GM12878 (cell line): ENCODE data around the gene COL4A5. TPM values are rescaled to one million over a fixed set of nuclear protein-coding genes. Genes with fewer than 3 reads are reported as not detected.

Experiments used
- ATAC-seq: fragments of 200-7000 bp; cut with Tn5 transposase; 3 replicates; pipeline ENCODE4 v1.9.1; 2020; ENCODE audit warnings: mild to moderate bottlenecking, moderate library complexity
- BruUV-seq: library from RNA; stranded (reverse); fragments of 400-500 nt; replicated peaks from 2 replicates; lab custom pipeline; 2021; lab: Mats Ljungman, UMichigan
- CTCF ChIA-PET: fragments of 300-600 bp; sonication (Branson Sonifier 250); formaldehyde crosslinking; extraction: SDS; loops from one replicate; lab custom pipeline; 2021; ENCODE audit warnings: inconsistent platforms; lab: Yijun Ruan, JAX
- POLR2A ChIA-PET: fragments of 350-600 bp; formaldehyde crosslinking; extraction: SDS; loops from one replicate; lab custom pipeline; 2021; ENCODE audit warnings: inconsistent platforms; lab: Charles Lee
- RAD21 ChIA-PET: fragments of 300-600 bp; sonication (Branson Sonifier 250); formaldehyde crosslinking; loops from one replicate; lab custom pipeline; 2023; ENCODE audit warnings: antibody characterized with exemption; ENCODE audit not compliant: unreplicated experiment; lab: Charles Lee
- SMC1A ChIA-PET: fragments of 300-600 bp; sonication (Branson Sonifier 250); formaldehyde crosslinking; loops from one replicate; lab custom pipeline; 2023; ENCODE audit not compliant: unreplicated experiment, uncharacterized antibody; lab: Charles Lee
- DNase-seq: peaks from one replicate; pipeline ENCODE4 v3.0.0-alpha.2; 2011; ENCODE audit warnings: low read depth, low spot score
- FAIRE-seq: peaks from 3 replicates; lab custom pipeline; 2011; peaks lifted over from hg19 to GRCh38; lab: Jason Lieb, UNC
- H2AFZ ChIP-seq: 2 replicates; pipeline ENCODE4 v1.6.0; 2011; ENCODE audit warnings: low read depth, low read length, control low read depth; ENCODE audit not compliant: control insufficient read depth
- H3K27ac ChIP-seq: 2 replicates; pipeline ENCODE4 v1.5.1; 2011; ENCODE audit warnings: control low read depth; ENCODE audit not compliant: control insufficient read depth, insufficient read depth
- H3K27me3 ChIP-seq, 2 experiments: replicated peaks in 1 of 2; 2 replicates each; pipeline versions ENCODE4 v1.6.0 to v1.6.1; 2011; ENCODE audit warnings: low read length in 1 of 2; ENCODE audit not compliant: control insufficient read depth in 2 of 2, insufficient read depth in 2 of 2
- H3K36me3 ChIP-seq, 2 experiments: 2 replicates each; pipeline ENCODE4 v1.5.1; 2011; ENCODE audit warnings: low read length in 1 of 2; ENCODE audit not compliant: control insufficient read depth in 2 of 2, insufficient read depth in 2 of 2
- H3K4me1 ChIP-seq: 2 replicates; pipeline ENCODE4 v1.6.1; 2011; ENCODE audit warnings: mild to moderate bottlenecking, low read length, moderate library complexity, mixed read lengths; ENCODE audit not compliant: control insufficient read depth, insufficient read depth
- H3K4me2 ChIP-seq: 2 replicates; pipeline ENCODE4 v1.6.0; 2011; ENCODE audit warnings: control low read depth; ENCODE audit not compliant: control insufficient read depth, insufficient read depth
- H3K4me3 ChIP-seq: fragments of 200-600 bp; sonication (generic); 2 replicates; pipeline ENCODE4 v1.5.1; 2016
- H3K79me2 ChIP-seq: 2 replicates; pipeline ENCODE4 v1.6.0; 2011; ENCODE audit warnings: low read length; ENCODE audit not compliant: control insufficient read depth, insufficient read depth
- H3K9ac ChIP-seq: 2 replicates; pipeline ENCODE4 v1.8.0; 2011; ENCODE audit warnings: low read length, control low read depth, mixed read lengths; ENCODE audit not compliant: control insufficient read depth, insufficient read depth
- H3K9me3 ChIP-seq: replicated peaks from 3 replicates; pipeline ENCODE4 v1.5.1; 2011; ENCODE audit warnings: mild to moderate bottlenecking, low read length; ENCODE audit not compliant: control insufficient read depth, insufficient read depth
- H4K20me1 ChIP-seq: 2 replicates; pipeline ENCODE4 v1.6.0; 2011; ENCODE audit not compliant: control insufficient read depth, insufficient read depth
- CBFB ChIP-seq: IDR thresholded peaks from 2 replicates; pipeline ENCODE4 v1.6.1; 2016; ENCODE audit warnings: antibody characterized with exemption, low read depth
- CBX5 ChIP-seq: sonication (generic); IDR thresholded peaks from 2 replicates; pipeline ENCODE4 v1.6.1; 2016; ENCODE audit warnings: low read depth, moderate library complexity, mild to moderate bottlenecking, inconsistent platforms
- CEBPB ChIP-seq, 2 experiments: fragments of 150-350 bp in 1 of 2; IDR thresholded peaks; 2 replicates each; pipeline ENCODE4 v1.6.1; 2012 to 2014; ENCODE audit warnings: low read depth in 2 of 2, low read length in 2 of 2, borderline replicate concordance in 1 of 2, inconsistent platforms in 1 of 2
- EZH2 ChIP-seq: IDR thresholded peaks from 2 replicates; pipeline ENCODE4 v1.6.1; 2012; ENCODE audit warnings: low read depth, mild to moderate bottlenecking, control low read depth, inconsistent platforms, low read length, borderline replicate concordance; ENCODE audit not compliant: control insufficient read depth
- NR2C1 ChIP-seq: fragments of 450-650 bp; IDR thresholded peaks from 2 replicates; pipeline ENCODE4 v1.6.1; 2017; ENCODE audit warnings: antibody characterized with exemption, mild to moderate bottlenecking, moderate library complexity
- STAT1 ChIP-seq: fragments of 450-650 bp; conservative IDR thresholded peaks from 2 replicates; pipeline ENCODE4 v1.6.1; 2014; ENCODE audit warnings: antibody characterized with exemption, mild to moderate bottlenecking
- WGBS: methylation state at CpG from one replicate; pipeline ENCODE4 v1.1.6; 2016; ENCODE audit warnings: low lambda C conversion rate; ENCODE audit not compliant: insufficient replicate concordance, insufficient coverage; ENCODE audit errors: missing lambda C conversion rate; 5-methylcytosine and 5-hydroxymethylcytosine counted together
- in situ Hi-C: fragments of 300-500 bp; cut with MboI; formaldehyde crosslinking; loops from 9 replicates; pipeline ENCODE4 v1.14.3; 2018; ENCODE audit warnings: mixed read lengths
- intact Hi-C: fragments of 100-400 bp; cut with micrococcal nuclease; formaldehyde crosslinking; loops from one replicate; pipeline ENCODE4 v1.14.2; 2022; ENCODE audit not compliant: unreplicated experiment
- polyA plus RNA-seq, 11 experiments: library from polyadenylated mRNA; depleted of rRNA in 4 of 11; unstranded in 6 of 11; stranded (reverse) in 5 of 11; fragments of >200 nt; fragmentation: Nextera tagmentation in 4 of 11; fragmentation: Illumina TruSeq in 1 of 11; extraction: Ambion mirVana in 4 of 11; extraction: Trizol in 1 of 11; gene quantifications; 1 replicate in 1 of 11; 2 replicates in 10 of 11; pipeline versions ENCODE4 v1.2.1 to v1.2.3, GENCODE V29; 2011 to 2016; ENCODE audit warnings: inconsistent platforms in 2 of 11, missing spikeins in 2 of 11, low read depth in 1 of 11
- total RNA-seq, 4 experiments: library from RNA; depleted of rRNA in 3 of 4; stranded (reverse); fragments of >200 nt in 3 of 4; fragmentation: Illumina TruSeq in 1 of 4; extraction: Trizol in 1 of 4; gene quantifications; 2 replicates each; pipeline versions ENCODE4 v1.2.1 to v1.2.3, GENCODE V29; 2013 to 2021
- TF ChIP-seq, protein P1 (sequence below): fragments of 450-650 bp; IDR thresholded peaks from 2 replicates; pipeline ENCODE4 v1.6.1; 2017; ENCODE audit warnings: low read depth, mild to moderate bottlenecking, moderate library complexity
- TF ChIP-seq, protein P2 (sequence below): IDR thresholded peaks from 2 replicates; pipeline ENCODE4 v1.6.1; 2012; ENCODE audit warnings: low read depth, low read length, improper control_type of control experiment
- TF ChIP-seq, protein P3 (sequence below): fragments of 450-650 bp; conservative IDR thresholded peaks from 2 replicates; pipeline ENCODE4 v1.6.1; 2017; ENCODE audit warnings: mild to moderate bottlenecking, moderate library complexity
- TF ChIP-seq, protein P4 (sequence below): fragments of 450-650 bp; IDR thresholded peaks from 2 replicates; pipeline ENCODE4 v1.6.1; 2017; ENCODE audit warnings: mild to moderate bottlenecking, low read depth, inconsistent platforms; ENCODE audit not compliant: poor library complexity, severe bottlenecking
- TF ChIP-seq, protein P5 (sequence below): fragments of 450-650 bp; formaldehyde crosslinking; IDR thresholded peaks from 2 replicates; pipeline ENCODE4 v1.4.0; 2020; ENCODE audit warnings: mild to moderate bottlenecking, moderate library complexity

Gene COL4A5
- total and polyA plus RNA-seq, 10 of the 15 experiments (the other 5 are each of a cell fraction or from before 2014, with no cell fraction given): 0.13 to 2.8 (median 0.38) TPM; not detected in 1

DNA sequence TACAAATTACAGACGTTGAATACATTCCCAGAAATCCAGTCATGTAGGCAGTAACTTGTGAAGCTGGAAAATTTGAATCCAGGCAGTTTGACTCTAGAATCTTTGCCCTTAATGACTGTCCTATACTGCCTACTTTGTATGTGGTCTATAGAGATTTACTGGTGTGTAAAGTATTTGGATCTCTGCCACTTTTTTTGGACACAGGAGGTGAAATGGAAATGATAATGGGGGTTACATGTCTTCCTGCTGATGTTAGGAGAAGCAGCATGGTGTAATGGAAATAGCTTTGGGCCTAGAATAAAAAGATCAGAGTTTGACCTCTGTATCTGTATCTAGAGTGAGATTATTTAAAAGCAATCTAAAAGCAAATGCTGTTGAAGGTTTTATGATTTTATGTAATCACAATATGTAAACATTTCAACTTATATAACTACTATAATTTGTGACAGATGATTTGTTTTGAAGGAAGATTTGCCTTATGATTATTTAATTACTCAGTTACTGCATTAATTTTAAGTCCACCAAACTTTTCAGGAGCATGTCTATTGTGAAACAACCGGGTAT is 3.3 kb downstream of the COL4A5 start:
- intact Hi-C loops (no loop called here), in situ Hi-C loops (no loop called here)
- Histone ChIP-seq H3K36me3 (no peaks in the 10 kb centered on the region), H3K4me3 (no peak overlapping the region), H3K79me2 (no peaks in the 10 kb centered on the region), H2AFZ (no peak overlapping the region), H3K27ac (no peak overlapping the region), H3K9ac (no peak overlapping the region), H3K27me3 (peaks cover 0 to 3% of the 10 kb centered on the region in 2 experiments; a peak in 1 of 4 replicates), H3K9me3 (no peaks in the 10 kb centered on the region), H4K20me1 (no peaks in the 10 kb centered on the region), H3K4me1 (no peaks in the 10 kb centered on the region), H3K4me2 (no peak overlapping the region)
- WGBS: 0% methylated on average over 2 of the region's 2 CpGs
- no peak for FAIRE-seq
- RAD21 ChIA-PET: no interaction called here
- POLR2A ChIA-PET: no interaction called here
- ATAC-seq: no peak
- SMC1A ChIA-PET: no interaction called here
- CTCF ChIA-PET: no interaction called here
- DNase-seq: no peak
- BruUV-seq: no TSS peak
- TF ChIP-seq, protein P1, sequence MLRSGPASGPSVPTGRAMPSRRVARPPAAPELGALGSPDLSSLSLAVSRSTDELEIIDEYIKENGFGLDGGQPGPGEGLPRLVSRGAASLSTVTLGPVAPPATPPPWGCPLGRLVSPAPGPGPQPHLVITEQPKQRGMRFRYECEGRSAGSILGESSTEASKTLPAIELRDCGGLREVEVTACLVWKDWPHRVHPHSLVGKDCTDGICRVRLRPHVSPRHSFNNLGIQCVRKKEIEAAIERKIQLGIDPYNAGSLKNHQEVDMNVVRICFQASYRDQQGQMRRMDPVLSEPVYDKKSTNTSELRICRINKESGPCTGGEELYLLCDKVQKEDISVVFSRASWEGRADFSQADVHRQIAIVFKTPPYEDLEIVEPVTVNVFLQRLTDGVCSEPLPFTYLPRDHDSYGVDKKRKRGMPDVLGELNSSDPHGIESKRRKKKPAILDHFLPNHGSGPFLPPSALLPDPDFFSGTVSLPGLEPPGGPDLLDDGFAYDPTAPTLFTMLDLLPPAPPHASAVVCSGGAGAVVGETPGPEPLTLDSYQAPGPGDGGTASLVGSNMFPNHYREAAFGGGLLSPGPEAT: no peak
- TF ChIP-seq, protein P2, sequence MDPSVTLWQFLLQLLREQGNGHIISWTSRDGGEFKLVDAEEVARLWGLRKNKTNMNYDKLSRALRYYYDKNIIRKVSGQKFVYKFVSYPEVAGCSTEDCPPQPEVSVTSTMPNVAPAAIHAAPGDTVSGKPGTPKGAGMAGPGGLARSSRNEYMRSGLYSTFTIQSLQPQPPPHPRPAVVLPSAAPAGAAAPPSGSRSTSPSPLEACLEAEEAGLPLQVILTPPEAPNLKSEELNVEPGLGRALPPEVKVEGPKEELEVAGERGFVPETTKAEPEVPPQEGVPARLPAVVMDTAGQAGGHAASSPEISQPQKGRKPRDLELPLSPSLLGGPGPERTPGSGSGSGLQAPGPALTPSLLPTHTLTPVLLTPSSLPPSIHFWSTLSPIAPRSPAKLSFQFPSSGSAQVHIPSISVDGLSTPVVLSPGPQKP: no peak
- TF ChIP-seq CEBPB (IDR thresholded peaks at IDR 0.05; ENCODE audit: borderline replicate concordance in 1 of 2, low read depth in 2 of 2, low read length in 2 of 2): no peak
- TF ChIP-seq STAT1: no peak
- TF ChIP-seq, protein P3, sequence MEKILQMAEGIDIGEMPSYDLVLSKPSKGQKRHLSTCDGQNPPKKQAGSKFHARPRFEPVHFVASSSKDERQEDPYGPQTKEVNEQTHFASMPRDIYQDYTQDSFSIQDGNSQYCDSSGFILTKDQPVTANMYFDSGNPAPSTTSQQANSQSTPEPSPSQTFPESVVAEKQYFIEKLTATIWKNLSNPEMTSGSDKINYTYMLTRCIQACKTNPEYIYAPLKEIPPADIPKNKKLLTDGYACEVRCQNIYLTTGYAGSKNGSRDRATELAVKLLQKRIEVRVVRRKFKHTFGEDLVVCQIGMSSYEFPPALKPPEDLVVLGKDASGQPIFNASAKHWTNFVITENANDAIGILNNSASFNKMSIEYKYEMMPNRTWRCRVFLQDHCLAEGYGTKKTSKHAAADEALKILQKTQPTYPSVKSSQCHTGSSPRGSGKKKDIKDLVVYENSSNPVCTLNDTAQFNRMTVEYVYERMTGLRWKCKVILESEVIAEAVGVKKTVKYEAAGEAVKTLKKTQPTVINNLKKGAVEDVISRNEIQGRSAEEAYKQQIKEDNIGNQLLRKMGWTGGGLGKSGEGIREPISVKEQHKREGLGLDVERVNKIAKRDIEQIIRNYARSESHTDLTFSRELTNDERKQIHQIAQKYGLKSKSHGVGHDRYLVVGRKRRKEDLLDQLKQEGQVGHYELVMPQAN: no peak
- no peak for TF ChIP-seq CBX5
- TF ChIP-seq, protein P4, sequence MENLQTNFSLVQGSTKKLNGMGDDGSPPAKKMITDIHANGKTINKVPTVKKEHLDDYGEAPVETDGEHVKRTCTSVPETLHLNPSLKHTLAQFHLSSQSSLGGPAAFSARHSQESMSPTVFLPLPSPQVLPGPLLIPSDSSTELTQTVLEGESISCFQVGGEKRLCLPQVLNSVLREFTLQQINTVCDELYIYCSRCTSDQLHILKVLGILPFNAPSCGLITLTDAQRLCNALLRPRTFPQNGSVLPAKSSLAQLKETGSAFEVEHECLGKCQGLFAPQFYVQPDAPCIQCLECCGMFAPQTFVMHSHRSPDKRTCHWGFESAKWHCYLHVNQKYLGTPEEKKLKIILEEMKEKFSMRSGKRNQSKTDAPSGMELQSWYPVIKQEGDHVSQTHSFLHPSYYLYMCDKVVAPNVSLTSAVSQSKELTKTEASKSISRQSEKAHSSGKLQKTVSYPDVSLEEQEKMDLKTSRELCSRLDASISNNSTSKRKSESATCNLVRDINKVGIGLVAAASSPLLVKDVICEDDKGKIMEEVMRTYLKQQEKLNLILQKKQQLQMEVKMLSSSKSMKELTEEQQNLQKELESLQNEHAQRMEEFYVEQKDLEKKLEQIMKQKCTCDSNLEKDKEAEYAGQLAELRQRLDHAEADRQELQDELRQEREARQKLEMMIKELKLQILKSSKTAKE: no peak
- TF ChIP-seq, protein P5, sequence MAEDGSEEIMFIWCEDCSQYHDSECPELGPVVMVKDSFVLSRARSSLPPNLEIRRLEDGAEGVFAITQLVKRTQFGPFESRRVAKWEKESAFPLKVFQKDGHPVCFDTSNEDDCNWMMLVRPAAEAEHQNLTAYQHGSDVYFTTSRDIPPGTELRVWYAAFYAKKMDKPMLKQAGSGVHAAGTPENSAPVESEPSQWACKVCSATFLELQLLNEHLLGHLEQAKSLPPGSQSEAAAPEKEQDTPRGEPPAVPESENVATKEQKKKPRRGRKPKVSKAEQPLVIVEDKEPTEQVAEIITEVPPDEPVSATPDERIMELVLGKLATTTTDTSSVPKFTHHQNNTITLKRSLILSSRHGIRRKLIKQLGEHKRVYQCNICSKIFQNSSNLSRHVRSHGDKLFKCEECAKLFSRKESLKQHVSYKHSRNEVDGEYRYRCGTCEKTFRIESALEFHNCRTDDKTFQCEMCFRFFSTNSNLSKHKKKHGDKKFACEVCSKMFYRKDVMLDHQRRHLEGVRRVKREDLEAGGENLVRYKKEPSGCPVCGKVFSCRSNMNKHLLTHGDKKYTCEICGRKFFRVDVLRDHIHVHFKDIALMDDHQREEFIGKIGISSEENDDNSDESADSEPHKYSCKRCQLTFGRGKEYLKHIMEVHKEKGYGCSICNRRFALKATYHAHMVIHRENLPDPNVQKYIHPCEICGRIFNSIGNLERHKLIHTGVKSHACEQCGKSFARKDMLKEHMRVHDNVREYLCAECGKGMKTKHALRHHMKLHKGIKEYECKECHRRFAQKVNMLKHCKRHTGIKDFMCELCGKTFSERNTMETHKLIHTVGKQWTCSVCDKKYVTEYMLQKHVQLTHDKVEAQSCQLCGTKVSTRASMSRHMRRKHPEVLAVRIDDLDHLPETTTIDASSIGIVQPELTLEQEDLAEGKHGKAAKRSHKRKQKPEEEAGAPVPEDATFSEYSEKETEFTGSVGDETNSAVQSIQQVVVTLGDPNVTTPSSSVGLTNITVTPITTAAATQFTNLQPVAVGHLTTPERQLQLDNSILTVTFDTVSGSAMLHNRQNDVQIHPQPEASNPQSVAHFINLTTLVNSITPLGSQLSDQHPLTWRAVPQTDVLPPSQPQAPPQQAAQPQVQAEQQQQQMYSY (CRISPR knock-in tag): no peak
- TF ChIP-seq NR2C1: no peak
- no peak for TF ChIP-seq EZH2
- TF ChIP-seq CBFB: no peak
